Activated CD4-positive, alpha-beta T cell treated with anti-CD3 and anti-CD28 coated beads for 48 hours (primary cell): Measurements from ENCODE around the gene OR52N2.

Experiments
- DNase-seq: peaks from one replicate; pipeline ENCODE4 v3.0.0-alpha.2; 2020

The OR52N2 gene

DNA sequence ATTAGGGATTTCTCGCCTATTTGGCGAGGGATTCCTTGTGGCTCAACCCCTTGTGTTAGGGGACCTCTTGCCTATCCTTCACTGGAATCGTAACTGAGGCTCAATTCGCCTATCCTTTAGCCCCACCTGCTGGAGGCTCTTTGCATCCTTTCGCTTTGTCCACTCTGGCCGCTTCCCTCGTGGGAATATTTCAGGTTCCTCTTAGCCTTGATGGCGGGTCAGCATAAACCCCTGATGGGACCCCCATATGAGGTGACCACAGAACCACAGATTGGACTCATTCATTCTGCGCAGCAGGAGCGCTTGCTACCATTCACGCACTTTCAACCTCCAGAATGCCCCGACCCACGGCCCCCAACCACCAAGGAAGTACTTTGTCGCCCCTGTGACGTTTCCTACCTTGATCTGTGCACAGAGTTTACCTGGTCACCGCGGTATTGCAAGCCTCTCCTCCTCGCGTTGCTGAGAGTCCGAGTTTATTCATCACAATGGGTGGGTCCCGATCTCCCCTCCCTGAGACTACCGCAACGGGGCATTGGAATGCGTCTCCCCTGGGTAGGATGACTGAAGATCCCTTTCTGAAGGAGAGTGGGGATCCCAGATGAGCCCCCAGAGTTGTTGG is at the start of gene OR52N2:
OR52N2 (plus strand) TSS at position 425 of the 622 bp plus-strand sequence. CDS start 11,412 bp downstream, outside the sequence.
- DNase-seq = peak; percentile 77

DNA sequence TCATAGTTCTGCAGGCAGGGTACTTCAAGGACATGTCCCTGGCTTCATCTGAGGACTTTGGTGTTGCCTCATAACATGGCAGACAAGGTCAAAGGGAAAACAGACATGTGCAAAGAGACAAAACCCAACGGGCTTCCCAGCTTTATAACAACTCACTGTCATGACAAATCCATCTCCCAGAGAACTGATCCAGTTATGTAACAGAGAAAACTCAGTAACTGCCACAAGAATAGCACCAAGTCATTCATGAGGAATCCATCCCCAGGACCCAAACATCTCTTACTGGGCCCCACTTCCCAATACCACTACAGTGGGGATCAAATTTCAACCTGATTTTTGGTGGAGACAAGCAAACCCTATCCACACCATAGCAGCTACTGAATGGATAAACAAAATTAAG is 41.7 kb upstream of the OR52N2 start:
- no peak for DNase-seq

DNA sequence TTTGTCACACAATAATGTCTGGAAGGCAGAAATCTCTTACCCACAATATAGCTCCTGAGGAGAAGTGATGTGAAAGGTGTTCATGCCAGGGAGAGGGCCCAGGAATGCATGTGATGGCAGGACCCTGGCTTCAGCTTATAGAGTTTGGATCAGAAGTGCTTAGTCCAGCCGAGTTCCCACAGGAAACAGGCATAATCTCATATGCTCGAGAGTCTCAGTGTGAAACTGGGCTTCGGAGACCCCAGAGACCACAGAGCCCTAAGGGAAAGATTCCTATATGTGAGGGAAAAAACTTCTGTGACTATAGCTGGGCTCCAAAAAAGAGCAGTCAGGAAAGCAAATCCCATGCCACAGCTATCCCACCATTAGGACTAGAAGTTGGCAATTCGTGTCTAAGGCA is 25.5 kb upstream of the OR52N2 start, which contains the start of gene OR52N5:
OR52N5 (minus strand) TSS at position 101 of the 400 bp plus-strand sequence. CDS start 4,721 bp downstream, outside the sequence.
- DNase-seq = no peak

DNA sequence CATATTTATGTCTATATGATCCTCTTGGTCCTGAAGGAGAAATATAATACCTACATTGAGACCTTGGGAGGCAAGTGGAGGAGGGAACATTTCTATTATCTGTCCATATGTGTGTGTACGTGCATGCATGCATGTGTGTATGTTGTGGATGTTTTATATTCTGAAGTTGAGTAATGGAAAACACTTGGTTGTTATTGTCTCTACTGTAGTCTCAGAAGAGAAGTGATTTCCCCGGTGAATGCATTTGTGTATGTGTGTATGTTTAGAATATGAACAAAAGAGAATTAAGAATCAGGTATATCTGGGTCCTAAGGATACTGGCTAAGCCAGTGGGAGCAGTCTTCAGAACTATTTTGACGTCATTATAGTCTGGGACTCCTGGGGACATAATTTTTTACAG is 17.6 kb upstream of the OR52N2 start, which contains the start of gene OR52N1:
OR52N1 (minus strand) TSS at position 101 of the 400 bp plus-strand sequence. CDS start 2,449 bp downstream, outside the sequence.
- DNase-seq = no peak

DNA sequence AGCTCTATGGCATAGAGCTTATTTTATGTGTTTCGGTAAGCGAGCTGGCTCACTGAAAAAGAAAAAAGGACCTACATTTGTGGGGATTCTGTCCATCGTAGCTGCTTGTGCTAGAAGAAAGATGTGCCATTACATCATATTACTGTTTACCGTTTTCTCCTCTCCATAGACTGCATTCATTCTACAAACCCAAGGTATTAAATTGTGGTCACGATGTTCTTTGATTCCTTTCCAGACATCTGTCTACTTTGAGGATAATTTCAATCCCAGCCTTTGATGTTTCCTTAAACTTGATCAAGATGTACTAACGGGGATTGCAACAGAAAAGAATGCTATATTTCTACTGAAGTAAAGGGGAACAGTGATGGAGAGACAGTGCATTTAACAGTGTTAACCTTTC is 12.2 kb upstream of the OR52N2 start:
- no peak for DNase-seq

DNA sequence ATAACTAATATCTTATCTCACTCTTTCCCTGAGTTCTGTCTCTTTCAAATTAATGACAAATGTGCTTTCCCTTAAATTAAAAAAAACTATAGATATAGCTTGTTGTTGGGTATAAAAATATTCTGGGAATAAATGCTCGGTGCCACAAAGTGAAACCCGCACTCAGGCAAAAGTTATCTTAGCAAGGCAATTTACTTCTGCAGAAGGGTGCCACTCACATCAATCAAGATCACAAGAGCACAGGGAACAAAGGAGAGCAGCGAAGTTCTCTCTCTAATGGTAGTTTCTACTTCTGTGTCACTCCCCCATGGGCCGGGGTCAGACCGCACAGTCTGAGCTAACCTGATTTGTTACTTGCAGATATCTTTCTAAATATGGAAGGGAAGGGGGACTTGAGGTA is 4.7 kb upstream of the OR52N2 start:
- DNase-seq = no peak

DNA sequence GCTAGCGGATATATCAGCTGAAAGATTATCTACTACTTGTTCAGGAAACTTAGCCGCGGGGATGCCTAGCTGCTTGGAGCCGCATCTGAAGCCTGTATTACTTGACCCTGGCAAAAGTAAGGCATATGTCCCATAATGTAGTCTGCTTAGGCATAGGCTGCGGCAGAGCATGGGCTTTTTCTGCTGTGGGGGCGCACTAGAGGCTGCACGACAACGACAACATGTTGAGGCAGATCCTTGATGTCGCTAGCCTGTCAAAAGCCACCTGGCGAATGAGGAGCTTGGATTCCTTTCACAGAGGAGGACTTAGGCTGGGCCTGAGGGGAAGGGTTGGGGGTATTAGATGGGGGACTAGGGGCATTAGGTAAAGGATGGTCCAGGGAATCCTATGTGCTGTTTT is 1.1 kb upstream of the OR52N2 start:
- DNase-seq = no peak

DNA sequence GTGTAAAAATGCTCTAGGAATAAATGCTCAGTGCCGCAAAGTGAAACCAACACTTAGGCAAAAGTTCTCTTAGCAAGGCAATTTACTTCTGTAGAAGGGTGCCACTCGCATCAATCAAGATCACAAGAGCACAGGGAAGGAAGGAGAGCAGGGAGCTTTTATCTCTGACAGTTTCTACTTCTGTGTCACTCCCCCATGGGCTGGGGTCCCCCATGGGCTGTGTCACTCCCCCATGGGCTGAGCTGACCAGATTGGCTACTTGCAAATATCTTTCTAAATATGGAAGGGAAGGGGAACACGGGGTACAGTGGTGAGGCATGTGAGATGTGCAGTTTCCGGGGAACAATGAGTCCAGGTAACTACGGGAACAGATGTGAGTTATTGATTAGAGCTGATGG is 397 bp downstream of the OR52N2 start:
- no peak for DNase-seq

DNA sequence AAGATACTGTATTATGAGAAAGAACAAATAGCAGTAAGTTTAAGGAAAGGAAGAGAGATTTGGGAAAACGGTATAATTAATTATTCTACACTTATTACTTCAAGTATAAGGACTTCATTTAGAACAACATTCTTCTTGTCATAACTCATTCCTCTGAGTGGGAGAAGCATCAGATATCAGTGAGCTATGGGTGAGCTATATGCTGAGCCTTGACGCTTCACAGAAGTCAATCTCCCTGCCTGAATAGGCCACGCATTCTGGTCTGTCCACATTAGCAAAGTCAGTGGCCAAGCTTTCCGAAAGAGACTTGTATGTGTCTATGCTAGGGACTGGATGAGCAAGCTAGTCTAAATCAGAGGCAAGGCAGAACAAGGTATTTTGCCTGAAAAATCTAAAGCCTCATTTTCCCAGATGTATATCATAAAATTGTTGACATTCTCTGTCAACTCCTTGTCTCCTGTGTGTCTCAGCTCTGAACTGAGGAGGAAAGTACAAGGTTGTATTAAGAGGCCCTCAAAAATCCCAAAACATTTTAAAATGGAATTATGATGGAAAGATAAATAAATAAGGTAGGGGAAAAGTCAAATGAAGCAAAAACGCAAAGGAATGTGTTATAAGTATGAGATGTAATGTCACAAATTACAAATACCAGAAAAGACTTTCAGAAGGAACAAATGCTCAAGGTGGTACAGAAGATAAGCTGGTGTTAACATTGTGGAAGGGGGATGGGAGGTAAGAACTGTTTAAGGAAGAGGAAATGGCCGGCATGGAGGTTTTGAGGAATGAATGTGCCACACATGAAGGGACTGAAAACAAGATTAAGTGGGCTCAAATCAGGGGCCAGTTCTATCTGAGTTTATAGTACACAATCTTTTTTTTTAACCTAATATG is 1.4 kb downstream of the OR52N2 start:
- no peak for DNase-seq

DNA sequence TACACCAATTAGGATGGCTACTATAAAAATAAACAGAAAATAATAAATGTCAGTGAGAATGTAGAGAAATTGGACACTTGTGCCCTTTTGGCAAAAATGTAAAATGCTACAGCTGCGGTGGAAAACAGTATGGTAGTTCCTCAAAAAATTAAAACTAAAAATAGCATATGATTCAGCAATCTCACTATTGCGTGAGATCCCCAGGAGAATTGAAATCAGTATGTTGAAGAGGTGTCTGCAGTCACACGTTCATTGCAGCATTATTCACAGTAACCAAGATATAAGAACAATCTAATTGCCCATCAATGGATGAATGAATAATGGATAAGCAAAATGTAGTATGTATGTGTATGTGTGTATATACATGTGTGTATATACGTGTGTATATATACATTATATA is 6.8 kb downstream of the OR52N2 start:
- no peak for DNase-seq

DNA sequence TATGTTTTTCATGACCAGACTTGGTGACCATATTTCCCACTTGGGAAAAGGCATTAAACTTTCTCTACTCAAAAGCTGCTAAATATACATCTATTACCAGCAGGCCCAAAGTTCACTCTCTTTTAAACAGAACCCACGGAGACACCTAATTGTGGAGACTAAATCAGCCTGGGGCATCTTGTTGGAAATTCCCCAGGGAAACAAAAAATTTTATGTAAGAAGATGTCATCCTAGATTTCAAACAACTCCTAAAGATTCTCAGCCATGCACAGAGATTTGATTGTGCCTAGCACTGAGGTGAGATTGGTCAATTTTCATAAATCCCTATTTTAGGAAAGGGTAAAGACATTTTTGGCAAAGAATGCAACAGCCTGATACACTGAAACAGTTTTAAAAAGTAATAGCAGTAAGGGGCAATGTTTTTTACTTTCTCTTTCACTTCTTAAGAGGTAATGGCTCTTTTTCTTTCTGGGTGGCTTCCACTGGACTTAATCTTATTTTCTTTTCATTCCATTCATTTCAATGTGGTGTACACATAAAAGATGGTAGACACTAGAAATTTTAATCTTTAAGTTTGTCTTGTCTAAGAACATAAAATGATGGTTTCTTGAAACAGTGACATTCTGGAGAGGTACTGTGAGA is 9.6 kb downstream of the OR52N2 start:
- no peak for DNase-seq

DNA sequence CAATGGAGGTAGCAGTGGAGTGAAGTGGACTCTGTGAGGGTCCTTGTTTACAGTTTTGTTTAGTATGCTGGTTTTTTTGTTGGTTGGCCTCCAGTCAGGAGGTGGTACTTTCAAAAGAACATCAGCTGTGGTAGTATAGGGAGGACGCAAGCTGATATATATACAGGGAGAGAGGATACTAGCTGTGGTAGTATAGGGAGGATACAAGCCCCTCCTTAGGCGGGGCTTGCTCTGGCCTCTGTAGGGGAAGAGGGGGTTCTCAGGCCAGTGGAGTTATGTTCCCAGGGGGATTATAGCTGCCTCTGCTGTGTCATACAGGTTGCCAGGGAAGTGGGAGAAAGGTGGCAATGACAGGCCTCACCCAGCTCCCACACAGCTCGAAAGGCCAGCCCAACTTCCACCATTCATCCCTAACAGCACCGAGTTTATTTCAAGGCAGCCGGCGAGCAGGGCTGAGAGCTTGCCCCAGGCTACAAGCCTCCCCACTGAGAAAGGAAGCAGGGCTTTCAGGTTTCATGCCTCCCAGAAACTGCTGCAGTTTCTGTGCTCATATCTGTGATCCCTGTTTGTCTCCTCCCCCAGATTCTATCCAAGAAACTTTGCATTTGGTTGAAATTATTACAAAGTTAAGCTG is 22.6 kb downstream of the OR52N2 start:
- DNase-seq = no peak

DNA sequence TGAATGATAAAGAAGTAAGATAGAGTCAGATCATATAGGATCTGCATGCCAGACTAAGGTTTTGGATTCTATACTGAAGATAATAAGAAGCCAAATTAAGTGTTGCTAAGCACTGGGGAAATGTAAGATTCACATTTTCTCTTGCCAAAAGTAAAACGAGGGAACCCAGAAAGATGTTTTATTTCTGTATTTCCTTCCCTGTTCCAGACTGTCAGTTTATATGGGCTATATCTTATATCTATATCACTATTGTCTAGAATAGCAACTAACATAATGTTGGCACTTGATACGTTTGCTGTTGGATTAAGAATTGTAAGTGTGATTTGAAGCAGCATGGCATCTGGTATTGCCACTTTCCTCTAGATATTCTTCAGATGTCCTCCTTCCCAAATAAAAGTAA is 24.7 kb downstream of the OR52N2 start:
- no peak for DNase-seq

DNA sequence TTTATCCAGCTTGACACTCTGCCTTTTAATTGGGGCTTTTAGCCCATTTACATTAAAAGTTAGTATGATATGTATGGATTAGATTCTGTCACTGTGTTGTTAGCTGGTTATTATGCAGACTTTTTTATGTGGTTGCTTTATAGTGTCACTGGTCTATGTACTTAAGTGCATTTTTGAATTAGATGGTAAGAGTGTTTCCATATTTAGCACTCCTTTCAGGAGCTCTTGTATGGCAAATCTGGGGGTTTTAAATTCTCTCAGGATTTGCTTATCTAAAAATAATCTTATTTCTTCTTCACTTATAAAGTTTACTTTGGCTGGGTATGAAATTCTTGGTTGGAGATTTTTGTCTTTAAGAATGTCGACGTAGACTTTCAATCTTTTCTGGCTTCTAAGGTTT is 29.0 kb downstream of the OR52N2 start:
- no peak for DNase-seq

DNA sequence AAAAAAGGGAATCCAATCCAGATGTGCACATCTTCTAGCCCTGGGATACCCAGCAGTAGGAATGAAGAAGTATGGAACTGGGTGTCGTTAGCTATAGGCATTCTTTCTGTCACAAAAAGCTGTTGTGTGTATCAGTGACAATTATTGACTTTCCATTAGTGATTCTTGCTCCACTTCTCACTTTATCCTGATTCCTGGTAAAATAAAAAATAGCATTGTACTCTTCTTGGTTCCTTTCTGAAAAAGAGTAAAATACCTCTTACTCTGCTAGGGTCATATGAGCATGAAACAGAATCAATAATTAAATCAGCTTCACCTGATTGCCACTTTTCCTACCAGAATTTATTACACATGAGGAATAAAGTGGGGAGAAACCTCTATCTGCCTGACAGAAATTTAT is 33.1 kb downstream of the OR52N2 start, which contains the start of gene OR52E6:
OR52E6 (minus strand) TSS at position 101 of the 400 bp plus-strand sequence; CDS start at position 101, 0 bp downstream.
- DNase-seq = no peak

DNA sequence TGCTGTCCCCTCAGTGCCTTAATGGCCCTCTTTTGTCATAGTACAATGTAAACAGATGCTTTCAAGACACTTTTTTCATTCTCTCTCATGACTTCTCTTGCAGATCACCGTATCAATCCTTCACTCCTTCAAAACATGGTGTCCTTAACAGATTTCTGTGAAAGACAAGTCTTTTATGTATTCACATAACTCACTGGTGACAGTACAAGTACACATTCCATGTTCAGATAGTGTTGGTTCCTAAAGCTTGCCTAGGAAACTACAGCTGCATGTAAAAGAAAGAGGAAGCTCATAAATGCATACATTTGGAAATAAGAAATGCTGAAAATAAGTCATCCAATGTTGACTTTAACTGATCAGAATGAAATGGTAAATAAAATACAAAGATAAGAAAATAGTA is 38.0 kb downstream of the OR52N2 start:
- no peak for DNase-seq

DNA sequence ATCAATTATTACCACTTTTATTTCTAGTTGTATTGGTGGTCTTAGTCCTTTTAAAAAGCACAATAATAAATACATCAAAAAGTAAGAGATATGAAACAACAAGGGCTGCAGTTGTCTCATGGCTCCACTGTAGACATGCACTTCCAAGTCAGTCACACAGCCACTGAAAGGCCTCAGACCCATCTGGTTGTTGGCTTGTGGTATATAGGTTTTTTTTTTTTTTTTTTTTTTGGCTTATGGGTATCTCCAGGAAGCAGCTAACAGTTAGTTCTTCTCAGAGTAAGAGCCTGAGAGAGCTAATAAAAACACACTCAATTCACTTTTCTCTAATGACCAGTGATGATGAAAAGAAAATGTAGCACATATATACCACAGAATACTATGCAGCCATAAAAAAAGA is 39.0 kb downstream of the OR52N2 start:
- no peak for DNase-seq

DNA sequence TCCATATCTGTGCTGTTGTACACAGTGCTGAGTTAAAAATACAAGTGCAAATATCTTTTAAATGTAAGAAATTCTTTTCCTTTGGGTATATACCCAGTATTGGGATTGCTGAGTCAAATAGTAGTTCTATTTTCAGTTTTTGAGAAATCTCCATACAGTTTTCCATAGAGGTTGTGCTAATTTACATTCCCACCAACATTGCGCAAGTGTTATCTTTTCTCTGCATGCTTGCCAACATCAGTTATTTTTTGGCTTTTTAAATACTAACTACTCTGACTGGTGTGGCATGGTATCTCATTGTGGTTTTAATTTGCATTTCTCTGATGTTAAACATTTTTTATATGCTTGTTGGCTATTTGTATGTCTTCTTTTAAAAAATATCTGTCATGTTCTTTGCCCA is 42.3 kb downstream of the OR52N2 start:
- DNase-seq = no peak

DNA sequence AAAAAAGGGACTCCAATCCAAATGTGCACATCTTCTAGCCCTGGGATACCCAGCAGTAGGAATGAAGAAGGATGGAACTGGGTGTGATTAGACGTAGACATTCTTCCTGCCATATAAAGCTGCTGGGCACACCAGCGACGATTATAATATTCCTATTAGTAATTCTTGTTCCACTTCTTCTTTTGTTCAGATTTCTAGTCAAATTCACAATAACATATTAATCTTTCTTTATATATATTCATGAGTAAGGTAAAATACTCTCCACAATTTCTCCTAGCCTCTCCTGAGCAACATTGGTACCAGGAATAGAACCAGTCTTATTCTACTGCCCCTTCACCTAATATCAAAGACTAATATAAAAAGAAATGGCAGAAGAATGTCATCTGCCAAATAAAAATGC is 48.9 kb downstream of the OR52N2 start, which contains the start of gene OR52E8:
OR52E8 (minus strand) TSS at position 101 of the 400 bp plus-strand sequence; CDS start at position 101, 0 bp downstream.
- no peak for DNase-seq

DNA sequence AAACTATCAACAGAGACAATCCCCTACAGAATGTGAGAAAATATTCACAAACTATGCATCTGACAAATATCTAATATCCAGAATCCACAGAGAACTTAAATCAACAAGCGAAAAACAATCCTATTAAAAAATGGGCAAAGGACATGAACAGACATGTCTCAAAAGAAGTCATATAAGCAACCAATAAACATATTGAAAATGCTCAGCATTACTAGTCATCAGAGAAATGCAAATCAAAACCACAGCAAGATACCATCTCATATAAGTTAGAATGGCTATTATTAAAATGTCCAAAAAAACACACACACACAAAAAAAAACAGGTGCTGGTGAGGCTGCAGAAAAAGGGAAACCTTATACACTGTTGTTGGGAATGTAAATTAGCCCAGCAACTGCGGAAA is 57.1 kb downstream of the OR52N2 start:
- no peak for DNase-seq
